HG03025 (cell line): Measurements from ENCODE around the gene MARF1.
A peak's percentile ranks its signal among the peaks of the same experiment; 100 is the strongest.
"Not testable (repeated sequence)": the region's sequence is repeated elsewhere in the genome, so short reads cannot be mapped to it uniquely, and the experiment has no call there.

Source experiments
- ATAC-seq: cut with Tn5 transposase; IDR thresholded peaks from one replicate; pipeline ENCODE4 v1.9.1; 2021; ENCODE audit warnings: mild to moderate bottlenecking, moderate library complexity; ENCODE audit not compliant: unreplicated experiment, low FRiP score

Gene MARF1

DNA sequence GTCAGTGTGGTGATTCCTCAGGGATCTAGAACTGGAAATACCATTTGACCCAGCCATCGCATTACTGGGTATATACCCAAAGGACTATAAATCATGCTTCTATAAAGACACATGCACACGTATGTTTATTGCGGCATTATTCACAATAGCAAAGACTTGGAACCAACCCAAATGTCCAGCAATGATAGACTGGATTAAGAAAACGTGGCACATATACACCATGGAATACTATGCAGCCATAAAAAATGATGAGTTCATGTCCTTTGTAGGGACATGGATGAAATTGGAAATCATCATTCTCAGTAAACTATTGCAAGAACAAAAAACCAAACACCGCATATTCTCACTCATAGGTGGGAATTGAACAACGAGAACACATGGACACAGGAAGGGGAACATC is 12.6 kb upstream of the MARF1 start:
- ATAC-seq: not testable (repeated sequence)

DNA sequence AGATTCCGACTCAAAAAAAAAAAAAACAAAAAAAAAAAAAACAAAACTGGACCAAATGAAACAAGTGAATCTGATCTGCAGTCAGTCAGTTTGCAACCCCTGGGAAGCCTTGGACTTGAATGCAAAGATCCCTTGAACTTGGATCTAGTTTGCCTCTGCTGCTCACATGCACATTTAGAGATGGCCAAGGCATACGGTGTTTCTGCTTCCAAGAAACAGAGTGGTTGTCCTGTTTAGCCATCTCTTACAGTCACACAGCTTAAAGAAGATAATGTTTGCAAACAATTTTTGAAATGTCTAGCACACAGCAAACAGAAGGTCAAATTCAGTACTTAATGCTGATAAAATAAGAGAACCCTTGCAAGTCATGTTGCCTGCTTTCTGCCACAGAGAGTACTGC is 11.6 kb upstream of the MARF1 start:
- ATAC-seq: no peak

DNA sequence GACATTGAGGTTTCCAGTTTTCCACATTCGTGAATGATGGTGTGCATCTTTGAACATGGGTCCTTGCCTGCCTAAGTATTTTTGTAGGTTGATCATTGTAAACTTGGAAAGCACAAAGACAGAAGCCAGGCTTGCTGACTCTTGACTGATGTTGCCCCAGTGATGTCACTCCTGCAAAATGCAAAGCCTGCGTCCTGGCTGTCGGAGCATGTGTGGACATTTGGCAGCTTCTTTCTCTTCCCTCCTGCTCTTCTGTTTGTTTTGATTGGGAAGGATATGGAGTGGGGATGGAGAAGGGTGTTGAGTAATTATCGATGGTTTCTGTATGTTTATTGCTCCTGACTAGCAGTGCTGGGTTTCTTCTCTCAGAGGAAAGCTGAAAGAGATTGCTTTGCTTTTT is 10.3 kb upstream of the MARF1 start:
- no peak for ATAC-seq

GRCh38 chr16:15652293-15653001 is 9.5 kb upstream of the MARF1 start:
- ATAC-seq: no peak

DNA sequence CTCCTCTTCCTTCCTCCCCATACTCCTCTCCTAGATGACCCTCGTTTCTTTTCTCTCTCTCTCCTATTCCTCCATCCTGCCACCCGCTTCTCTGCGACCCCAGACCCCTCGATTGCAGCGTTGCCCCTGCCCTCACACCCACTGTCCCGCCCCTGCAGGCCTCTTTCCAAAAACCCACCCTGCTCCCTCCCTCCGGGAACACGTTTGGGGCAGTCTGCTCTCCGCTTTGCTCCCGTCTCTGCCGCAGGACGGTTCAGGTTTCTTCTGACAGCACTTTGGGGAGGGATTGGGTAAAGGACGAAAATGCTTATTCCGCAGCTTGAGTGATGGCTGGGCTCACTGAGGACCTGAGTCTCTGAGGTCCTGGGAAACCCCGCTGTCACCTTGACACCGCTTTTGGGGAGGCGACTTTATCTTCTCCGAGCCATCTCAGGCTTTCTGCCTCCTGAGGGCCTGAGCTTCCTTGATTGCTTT is 7.8 kb upstream of the MARF1 start:
- peak; percentile 5 for ATAC-seq

DNA sequence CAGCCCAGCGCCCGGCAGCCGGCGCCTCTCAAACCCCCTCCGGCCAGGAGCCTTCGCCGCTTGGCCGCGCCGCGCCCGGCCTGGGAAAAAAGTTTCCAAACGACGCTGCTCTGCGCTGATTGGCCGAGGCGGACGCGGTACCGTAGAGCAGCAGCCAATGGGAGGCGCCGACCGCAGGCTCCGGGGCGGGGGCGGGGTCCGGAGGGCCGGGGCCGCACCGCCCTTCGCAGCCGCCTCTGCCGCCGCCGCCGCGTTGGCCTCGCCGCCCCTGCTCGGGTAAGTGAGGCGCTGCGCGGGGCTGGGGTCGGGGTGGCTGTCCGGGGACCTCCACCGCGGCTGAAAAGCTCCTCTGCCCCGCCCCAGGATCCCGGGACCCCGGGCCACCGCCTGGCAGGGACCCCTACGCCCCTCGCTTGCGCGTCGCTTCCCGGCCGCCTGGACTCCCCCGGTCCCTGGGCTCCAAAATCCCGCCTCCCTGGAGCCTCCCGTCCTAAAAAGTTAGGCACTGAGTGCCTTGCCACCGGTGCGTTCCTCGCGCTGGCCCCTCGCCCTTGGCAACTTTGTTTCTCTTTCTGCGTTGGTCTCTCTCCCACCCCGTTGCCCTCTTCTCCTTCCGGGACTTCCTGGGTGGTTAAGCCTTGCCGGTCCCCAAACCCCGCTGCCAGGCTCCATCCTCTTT is 7.2 kb upstream of the MARF1 start, which contains the start of gene NDE1:
TSS of gene NDE1 (plus strand) at position 227 of the 679 bp plus-strand sequence. CDS start 14,534 bp downstream, outside the sequence.
- ATAC-seq: peak; percentile 72

- no peak for ATAC-seq
Measured at GRCh38 chr16:15649727-15650018, 6.7 kb upstream of the MARF1 start.

DNA sequence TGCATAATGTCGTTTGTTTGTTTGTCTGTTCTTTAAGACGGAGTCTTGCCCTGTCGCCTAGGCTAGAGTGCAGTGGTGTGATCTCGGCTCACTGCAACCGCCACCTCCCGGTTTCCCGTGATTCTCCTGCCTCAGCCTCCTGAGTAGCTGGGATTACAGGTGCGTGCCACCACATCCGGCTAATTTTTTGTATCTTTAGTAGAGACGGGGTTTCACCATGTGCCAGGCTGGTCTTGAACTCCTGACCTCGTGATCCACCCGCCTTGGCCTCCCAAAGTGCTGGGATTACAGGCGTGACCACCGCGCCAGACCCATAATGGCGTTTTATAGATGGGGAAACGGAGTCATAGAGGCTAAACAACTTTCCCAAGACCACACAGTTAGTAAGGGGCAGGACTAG is 6.4 kb upstream of the MARF1 start:
- ATAC-seq: not testable (repeated sequence)

DNA sequence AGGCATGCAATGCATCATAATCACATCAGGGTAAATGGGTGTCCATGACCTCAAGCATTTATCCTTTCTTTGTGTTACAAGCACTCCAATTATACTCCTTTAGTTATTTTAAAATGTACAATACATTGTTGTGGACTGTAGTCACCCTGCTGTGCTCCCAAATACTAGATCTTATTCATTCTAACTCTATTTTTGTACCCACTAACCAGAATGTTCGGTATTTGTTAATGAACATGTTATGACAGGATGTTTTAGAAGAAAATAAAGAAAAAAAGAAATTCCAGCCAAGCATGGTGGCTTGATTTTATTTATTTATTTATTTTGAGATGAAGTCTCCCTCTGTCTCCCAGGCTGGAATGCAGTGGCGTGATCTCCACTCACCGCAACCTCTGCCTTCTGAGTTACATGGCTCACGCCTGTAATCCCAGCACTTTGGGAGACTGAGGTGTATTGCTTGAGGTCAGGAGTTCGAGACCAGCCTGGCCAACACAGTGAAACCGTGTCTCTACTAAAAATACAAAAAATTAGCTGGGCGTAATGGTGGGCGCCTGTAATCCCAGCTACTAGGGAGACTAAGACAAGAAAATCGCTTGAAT is 5.3 kb upstream of the MARF1 start:
- ATAC-seq: no peak

DNA sequence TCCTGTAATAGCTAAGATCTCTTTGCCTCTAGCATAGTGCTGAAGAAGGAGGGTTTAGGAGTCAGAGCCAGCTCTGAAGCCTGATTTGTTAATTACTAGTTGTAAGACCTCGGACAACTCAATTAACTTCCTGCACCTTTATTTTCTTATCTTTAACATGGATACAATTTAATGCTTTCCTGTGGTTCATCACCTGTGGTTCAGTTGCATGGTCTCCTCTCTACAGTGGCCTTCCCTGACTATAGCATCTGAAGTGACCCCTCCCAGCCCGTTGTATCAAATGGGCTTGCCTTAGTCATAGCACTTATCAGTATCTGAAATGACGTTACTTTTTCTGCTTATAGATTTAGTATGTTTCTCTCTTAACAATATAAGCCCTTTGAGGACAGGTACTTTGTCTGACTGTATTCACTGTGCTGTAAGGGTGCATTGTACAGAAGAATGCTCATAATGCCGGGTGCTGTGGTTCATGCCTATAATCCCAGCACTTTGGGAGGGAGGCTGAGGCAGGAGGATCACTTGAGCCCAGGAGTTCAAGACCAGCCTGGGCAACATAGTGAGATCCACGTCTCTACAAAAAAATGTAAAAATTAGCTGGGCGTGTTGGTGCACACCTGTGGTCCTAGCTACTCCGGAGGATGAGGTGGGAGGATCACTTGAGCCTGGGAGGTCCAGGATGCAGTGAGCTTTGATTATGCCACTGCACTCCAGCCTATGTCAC is 4.5 kb upstream of the MARF1 start:
- no peak for ATAC-seq

DNA sequence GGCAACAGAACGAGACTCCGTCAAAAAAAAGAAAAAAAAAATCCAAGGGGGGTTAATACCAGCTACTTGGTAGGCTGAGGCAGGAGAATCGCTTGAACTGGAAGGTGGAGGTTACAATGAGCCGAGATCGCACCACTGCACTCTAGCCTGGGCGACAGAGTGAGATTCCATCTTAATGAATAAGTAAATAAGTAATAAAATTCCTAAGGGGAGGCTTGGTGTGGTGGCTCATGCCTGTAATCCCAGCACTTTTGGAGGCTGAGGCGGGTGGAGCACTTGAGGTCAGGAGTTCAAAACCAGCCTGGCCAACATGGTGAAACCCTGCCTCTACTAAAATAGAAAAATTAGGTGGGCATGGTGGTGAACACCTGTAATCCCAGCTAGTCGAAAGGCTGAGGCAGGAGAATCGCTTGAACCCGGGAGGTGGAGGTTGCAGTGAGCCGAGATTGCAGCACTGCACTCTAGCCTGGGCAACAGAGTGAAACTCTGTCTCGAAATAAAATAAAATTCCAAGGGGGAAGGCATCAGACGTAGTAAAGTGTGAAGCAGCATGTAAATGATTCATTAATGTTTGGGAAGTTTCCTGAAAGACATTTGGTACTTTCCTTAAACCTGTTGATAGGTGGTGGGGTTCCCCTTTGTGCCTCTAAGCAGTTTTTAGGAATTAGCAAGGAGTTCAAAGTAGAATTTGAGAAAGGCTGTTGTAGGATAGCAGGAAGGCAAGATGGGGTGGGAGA is 3.8 kb upstream of the MARF1 start:
- not testable (repeated sequence) for ATAC-seq

GRCh38 chr16:15644962-15645465 is 2.1 kb upstream of the MARF1 start:
- not testable (repeated sequence) for ATAC-seq

DNA sequence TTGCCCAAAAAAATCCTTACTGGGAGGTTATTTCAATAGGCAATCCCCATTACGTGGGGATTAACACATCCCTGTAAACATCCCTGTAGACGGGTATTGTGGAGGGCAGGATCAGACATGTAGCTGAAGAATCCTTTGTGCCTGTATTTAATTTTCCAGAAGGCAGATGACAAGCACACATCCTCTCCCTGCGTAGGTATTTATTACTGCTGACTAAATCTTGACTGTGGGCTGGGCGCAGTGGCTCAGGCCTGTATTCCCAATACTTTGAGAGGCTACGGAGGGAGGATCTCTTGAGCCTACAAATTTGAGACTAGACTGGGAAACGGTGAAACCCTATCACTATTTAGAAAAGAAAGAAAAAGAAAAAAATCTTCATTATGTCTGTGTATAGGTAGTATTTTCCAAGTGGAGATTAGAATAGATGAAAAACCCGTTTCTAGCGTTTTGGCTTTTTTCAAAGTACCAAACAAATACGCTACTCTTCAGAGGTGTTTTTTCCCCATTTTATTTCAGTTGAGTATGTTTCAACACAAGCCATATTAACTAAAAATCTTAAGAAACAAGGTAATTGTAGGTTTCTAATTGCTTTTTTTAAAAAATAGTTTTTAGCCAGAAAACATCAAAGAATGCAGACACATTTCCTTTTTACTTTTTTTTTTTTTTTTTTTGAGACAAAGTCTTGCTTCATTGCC is 1.5 kb upstream of the MARF1 start:
- ATAC-seq: no peak

DNA sequence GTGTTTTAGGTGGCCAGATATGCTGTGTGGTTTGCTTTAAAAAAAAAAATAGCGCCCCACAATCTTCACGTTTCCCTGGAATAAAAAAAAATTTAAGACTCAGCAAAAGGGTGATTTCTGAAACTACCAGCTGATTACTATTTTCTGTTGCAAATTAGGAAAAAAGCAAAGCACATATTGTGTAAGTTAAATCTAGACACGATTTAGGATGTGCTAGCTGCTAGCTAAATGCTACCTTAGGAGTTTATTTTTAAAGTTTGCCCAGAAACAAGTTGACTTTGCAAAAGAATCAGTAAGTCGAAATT is 944 bp upstream of the MARF1 start:
- ATAC-seq: no peak

DNA sequence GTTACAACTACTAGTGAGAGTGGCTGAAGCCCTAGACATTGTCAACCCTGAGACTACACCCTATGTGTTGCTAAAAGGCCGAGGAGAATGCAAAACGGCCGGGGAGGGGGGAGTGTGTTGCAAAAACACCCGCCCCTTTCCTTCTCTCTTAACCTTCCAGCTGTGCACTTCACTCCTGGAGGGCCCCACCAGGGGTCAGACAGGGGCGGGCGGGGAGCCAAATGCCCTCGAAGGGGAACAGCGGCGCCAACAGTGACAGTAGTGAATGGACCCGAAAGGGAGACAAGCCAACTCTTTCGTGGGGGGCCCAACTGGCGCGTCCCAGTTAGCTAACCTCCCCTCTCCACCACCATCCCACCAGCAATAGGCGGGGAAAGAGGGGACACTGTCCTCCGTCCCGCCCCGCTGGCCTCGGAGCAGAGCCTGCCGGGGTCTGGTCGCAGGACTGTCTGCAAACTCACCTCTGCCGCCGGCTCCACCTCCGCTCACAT is 352 bp downstream of the MARF1 start:
- ATAC-seq: peak; percentile 40

DNA sequence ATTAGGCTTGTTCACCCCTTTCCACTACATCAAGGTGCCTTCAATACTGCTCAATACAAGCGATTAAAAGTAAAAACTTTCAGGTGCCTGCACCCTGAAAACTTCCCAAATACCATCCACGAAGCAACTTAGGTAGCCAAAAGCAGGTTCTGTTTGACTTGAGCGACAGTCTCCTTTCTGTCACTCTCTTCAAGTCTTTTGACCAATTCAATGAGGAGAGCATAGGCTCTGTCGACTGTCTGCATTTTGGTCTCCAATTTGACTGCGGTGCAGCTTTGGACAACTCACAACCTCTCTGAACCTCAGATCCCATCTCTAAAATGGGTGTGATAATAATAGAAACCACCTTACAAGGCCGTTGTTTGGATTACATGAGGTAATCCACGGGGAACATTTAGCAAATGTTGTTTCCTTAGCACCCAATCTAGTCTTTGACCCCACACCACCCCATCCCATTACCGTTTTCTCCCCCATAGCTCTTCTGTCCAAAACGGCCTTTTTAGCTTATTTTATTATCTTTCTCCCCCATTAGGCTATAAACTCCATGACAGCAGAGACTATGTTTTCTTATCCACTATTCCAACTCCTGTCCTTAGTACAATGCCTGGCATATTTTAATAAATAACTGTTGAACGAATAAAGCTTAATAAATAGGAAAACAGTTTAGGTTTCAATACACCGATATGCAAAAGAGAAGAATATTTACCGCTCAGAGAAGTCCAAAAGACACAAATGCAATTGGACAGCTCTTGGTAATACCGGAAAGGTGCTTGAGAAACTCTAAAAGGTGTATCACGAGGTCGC is 999 bp downstream of the MARF1 start:
- ATAC-seq: no peak

GRCh38 chr16:15640966-15641365 is 2.0 kb downstream of the MARF1 start:
- ATAC-seq: no peak

GRCh38 chr16:15639061-15639568 is 3.8 kb downstream of the MARF1 start:
- ATAC-seq: no peak
